ENCODE measurements around the gene AMIGO3.
A peak's percentile ranks its signal among the peaks of the same experiment; 100 is the strongest.
"Not testable (repeated sequence)": the region's sequence is repeated elsewhere in the genome, so short reads cannot be mapped to it uniquely, and the experiment has no call there.

Gene AMIGO3

GRCh38 chr3:49712166-49712565 is 7.3 kb downstream of the AMIGO3 start:
- DNase-seq (ENCODE audit: low spot score), result no peak

DNA sequence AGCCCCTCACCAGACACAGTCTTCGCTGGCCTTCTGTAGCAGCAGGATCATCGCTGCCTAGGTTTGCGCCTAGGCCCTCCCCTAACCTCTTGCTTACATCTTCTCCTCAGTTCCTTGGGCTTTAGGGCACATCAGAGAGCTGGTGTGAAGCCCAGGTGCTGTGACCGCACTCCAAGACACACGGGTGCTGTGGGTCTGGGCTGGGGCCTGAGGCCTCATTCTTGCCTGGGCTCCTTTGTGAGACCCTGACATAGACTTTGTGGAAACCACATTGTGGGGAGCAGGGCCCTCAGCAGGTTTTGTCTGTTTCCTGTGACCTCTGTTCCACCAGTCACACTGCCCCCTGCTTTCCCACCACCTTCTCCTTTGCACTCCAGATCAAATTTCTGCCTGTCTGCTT is 8.0 kb downstream of the AMIGO3 start:
- no peak for DNase-seq (ENCODE audit: low spot score)

DNA sequence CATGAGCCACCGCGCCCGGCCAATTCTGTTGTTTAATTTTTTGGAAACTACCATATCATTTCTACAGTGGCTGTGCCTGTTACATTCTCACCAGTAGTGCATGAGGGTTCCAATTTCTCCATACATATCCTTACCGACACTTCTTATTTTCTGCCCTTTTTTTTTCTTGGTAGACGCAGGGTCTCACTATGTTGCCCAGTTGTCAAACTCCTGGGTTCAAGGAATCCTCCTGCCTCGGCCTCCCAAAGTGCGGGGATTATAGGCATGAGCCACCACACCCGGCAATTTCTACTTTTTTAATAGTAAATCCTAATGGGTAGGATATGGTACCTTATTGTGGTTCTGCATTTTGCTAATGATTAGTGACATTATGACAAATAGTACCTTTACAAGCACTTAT is 9.6 kb downstream of the AMIGO3 start:
- no peak for DNase-seq (ENCODE audit: low spot score)

DNA sequence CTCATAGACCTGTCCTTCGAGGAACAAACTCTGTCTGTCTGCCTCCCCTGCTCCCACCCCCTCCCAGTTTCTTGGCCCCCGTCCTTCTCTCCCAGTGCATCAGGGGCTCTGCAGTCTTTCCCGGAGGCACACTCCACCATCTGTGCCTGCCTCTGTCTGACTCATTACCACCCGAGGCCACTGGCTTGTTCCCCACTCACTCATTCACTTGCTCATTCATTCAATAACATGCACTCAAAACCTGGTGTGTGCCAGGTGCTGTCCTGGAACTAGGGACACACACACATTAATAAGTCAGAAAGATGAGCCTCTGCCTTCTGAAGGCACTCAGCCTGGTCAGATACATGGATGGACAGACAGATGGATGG is 12.4 kb downstream of the AMIGO3 start:
- DNase-seq (ENCODE audit: low spot score), result no peak

- DNase-seq (ENCODE audit: low spot score), result no peak
Measured at GRCh38 chr3:49706456-49707112, 12.9 kb downstream of the AMIGO3 start.

- DNase-seq (ENCODE audit: low spot score), result no peak
Measured at GRCh38 chr3:49705390-49705960, 14.0 kb downstream of the AMIGO3 start.

DNA sequence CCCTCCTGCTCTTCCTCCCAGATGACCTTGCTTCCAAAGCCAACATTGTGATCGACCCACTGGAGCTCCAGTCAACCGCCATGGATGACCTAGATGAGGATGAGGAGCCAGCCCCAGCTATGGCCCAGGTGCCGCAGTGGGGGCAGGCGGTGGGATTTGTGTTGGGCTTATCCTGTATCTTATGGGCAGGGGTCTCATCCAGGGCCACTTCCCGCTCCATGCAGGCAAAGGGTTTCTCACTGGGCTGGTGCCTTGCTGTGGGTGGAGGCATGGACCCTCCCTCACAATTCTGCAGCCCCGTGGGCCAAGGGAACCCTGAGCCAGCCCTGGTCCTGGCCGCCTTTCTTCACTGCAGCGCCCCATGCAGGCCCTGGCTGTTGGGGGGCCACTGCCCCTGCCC is 14.9 kb downstream of the AMIGO3 start:
- no peak for DNase-seq (ENCODE audit: low spot score)

DNA sequence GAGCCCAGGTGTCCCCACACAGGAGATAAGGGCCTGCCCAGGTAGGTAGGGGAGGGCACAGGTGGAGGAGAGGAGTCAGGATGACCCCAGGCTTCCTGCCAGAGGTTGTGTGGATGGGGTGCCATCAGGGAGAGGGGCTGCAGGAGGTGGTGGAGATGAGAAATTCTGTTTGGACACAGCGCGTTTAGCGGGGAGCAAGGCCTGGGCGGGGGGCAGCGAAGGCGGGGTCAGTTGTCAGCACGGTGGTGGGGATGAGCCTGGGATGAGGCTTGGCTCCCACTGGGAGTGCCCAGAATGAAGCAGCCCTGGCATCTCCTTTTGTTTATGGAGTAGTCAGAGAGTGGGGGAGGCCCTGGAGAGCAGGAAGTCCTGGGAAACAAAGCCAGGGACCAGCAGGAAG is 15.5 kb downstream of the AMIGO3 start:
- no peak for DNase-seq (ENCODE audit: low spot score)

DNA sequence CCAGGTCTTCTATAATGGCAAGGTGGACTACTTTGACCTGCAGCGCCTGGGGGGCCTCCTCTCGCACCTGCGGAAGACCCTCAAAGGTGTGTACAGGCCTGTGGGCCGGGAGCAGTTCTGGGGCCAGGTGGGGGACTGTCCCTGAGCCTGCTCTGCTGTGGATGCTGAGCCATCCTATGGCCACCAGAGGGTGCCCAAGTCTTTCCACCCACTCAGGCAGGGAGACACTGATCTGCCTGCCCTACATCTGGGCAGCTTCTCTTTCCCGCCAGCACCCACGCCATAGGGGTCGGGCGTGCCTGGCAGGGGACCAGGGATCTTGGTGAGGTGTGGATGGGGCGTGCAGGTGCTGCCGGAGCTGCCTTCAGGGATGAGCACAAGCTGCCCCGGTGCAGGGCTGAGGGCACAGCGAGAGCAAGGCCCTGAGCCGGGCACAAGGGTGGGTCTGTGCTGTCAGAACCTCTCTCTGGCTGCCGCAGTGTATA is 16.0 kb downstream of the AMIGO3 start:
- DNase-seq (ENCODE audit: low spot score), result peak; percentile 66

DNA sequence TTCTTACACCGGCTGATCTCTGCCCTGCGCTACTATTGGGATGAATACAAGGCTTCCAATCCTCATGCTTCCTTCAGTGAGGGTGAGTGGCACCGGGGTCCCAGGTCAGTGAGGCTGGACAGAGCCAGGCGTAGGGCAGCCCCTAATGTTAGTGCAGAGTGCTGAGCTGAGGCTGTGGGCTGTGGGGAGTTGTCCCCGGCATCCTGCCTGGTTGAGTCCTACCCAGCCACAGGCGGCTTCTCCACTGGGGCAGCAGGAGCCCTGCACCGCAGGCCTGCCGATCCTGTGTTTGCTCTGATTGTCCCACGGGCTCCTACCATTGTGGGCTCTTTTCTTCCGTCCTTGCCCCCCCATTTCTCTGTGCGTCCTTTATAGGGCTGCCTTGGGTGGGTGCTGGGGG is 16.8 kb downstream of the AMIGO3 start:
- DNase-seq (ENCODE audit: low spot score), result no peak

GRCh38 chr3:49701388-49702077 is 18.0 kb downstream of the AMIGO3 start:
- DNase-seq (ENCODE audit: low spot score), result no peak

GRCh38 chr3:49700453-49701128 is 18.9 kb downstream of the AMIGO3 start:
- no peak for DNase-seq (ENCODE audit: low spot score)

- DNase-seq (ENCODE audit: low spot score), result no peak
Measured at GRCh38 chr3:49700014-49700413, 19.5 kb downstream of the AMIGO3 start.

- no peak for DNase-seq (ENCODE audit: low spot score)
Measured at GRCh38 chr3:49699281-49699979, 20.1 kb downstream of the AMIGO3 start.

GRCh38 chr3:49695350-49696015 is 24.0 kb downstream of the AMIGO3 start:
- DNase-seq (ENCODE audit: low spot score), result not testable (repeated sequence)

DNA sequence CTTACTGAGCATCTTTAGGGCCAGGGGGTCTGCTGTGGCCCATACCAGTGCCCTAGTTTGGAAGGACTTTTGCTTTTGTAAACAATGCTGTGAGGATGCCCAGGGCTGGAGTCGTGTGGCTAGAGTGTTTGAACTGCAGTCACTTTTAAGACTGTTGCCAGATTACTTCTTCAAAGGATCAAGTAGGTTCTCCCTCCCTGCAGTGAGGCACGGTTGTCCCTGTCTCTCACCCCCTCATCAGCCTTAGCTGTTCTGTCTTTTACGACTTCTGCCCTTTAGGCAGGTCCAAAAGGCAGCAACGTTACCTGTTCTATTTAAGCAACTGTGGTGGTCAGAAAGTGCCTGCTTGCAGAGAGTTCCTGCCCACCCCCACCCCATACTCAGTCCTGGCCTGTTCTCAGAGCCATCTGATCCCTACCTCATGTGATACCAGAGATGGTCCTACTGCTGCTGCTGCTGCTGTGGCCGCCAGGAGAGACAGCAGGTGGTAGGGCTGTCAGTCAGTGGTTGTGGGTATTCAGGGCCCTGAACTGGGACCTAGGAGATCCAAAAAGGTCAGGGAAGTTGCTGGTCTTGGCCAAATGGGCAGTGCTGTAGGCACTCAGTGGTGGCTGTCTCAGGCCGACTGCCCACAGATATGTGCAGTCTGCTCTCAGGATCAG is 24.9 kb downstream of the AMIGO3 start:
- not testable (repeated sequence) for DNase-seq (ENCODE audit: low spot score)

GRCh38 chr3:49691481-49691880 is 28.0 kb downstream of the AMIGO3 start:
- DNase-seq (ENCODE audit: low spot score), result not testable (repeated sequence)

DNA sequence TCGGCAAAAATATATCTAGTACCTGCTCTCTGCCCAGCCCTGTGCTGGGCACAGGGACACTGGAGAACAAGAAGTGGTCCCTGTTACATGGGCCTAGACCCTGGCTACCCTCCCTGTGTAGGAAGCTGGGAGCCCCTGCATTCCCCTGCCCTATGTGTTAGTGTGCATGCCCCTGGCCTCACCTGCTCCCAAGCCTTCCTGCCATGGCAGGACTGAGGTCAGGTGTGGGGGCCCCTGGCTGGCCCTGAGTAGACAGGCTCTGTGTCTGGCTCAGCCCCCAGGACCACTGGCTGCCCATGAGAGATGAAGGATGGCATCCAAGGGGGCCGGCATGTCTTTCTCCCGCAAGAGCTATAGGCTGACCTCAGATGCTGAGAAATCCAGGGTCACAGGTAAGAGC is 28.6 kb downstream of the AMIGO3 start:
- DNase-seq (ENCODE audit: low spot score), result not testable (repeated sequence)

- not testable (repeated sequence) for DNase-seq (ENCODE audit: low spot score)
Measured at GRCh38 chr3:49689908-49690624, 29.4 kb downstream of the AMIGO3 start.

All from SW480 (cell line).